NB4 (cell line): Measurements from ENCODE around the gene SFMBT2.

ENCODE experiments used
- POLR2A ChIP-seq: IDR thresholded peaks from 2 replicates; pipeline ENCODE4 v1.6.1; 2011; ENCODE audit warnings: mild to moderate bottlenecking; ENCODE audit not compliant: insufficient read length; ENCODE audit errors: extremely low read depth
- TF ChIP-seq, protein P1 (sequence below): IDR thresholded peaks from 2 replicates; pipeline ENCODE4 v1.6.1; 2011; ENCODE audit warnings: low read depth, low read length

DNA sequence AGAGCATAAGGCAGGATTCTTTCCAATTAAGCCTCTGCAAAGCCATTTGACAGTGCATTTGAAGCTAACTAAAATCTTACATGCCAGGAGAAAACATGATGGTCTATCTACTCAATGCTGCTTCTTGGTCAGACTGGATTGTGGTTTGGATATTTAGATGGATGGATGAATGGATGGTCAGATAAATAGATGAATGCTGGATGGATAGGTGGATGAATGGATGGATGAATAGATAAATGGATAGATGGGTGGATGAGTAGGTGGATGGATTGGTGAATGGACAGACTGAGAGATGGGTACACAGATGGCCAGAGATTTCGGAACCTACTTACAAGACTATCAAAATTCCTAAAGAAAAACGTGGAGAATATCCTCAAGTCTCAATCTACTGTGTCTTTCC, 127.6 kb downstream of the SFMBT2 start:
- no peak for TF ChIP-seq POLR2A
- TF ChIP-seq, protein P1, sequence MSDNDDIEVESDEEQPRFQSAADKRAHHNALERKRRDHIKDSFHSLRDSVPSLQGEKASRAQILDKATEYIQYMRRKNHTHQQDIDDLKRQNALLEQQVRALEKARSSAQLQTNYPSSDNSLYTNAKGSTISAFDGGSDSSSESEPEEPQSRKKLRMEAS: no peak
